Amniotic stem cell (primary cell): Measurements from ENCODE around the gene TFPT.

ENCODE experiments used
- DNase-seq: peaks from one replicate; lab custom pipeline; 2025; lab: John Stamatoyannopoulos, UW

The TFPT gene

GRCh38 chr19:54077334-54077733, 38.1 kb downstream of the TFPT start:
- DNase-seq = no peak

- no peak for DNase-seq
Observed at GRCh38 chr19:54074851-54075250, 40.6 kb downstream of the TFPT start.

GRCh38 chr19:54073829-54074228, 41.6 kb downstream of the TFPT start:
- DNase-seq = no peak

GRCh38 chr19:54069470-54069869, 46.0 kb downstream of the TFPT start:
- no peak for DNase-seq

GRCh38 chr19:54063350-54064116, 51.9 kb downstream of the TFPT start, which contains the start of gene VSTM1:
TSS of gene VSTM1 (minus strand) at chr19:54063897. CDS start at chr19:54063777, 120 bp downstream.
- DNase-seq = no peak

- no peak for DNase-seq
Observed at GRCh38 chr19:54062643-54063042, 52.8 kb downstream of the TFPT start.
